HG02970 (cell line): ENCODE results near the gene FAM89B.
A peak's percentile ranks its signal among the peaks of the same experiment; 100 is the strongest.

Source experiments
- ATAC-seq: cut with Tn5 transposase; IDR thresholded peaks from one replicate; pipeline ENCODE4 v1.9.1; 2021; ENCODE audit warnings: mild to moderate bottlenecking, moderate library complexity, moderate number of reproducible peaks; ENCODE audit not compliant: unreplicated experiment, low FRiP score

Gene FAM89B

DNA sequence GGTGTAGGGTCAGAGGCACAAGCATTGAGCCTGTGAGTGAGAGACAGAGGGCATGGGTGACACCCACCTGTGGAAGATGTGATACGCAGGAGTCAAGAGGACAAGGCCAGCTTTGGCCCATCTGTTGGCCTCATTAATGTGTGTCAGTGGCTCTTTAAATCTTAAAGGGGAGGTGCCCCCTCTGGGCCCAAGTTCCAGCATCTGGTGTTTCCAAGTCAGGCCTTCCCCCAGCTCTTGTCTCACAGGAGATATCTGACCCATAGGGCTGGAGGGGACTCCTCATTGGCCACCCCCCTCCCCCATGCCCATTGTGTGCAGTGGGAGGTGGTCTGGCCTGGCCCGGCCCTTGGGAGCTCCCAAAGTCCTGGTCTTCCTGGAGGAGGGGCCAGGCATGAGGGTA lies 14.3 kb downstream of the FAM89B start:
- no peak for ATAC-seq

DNA sequence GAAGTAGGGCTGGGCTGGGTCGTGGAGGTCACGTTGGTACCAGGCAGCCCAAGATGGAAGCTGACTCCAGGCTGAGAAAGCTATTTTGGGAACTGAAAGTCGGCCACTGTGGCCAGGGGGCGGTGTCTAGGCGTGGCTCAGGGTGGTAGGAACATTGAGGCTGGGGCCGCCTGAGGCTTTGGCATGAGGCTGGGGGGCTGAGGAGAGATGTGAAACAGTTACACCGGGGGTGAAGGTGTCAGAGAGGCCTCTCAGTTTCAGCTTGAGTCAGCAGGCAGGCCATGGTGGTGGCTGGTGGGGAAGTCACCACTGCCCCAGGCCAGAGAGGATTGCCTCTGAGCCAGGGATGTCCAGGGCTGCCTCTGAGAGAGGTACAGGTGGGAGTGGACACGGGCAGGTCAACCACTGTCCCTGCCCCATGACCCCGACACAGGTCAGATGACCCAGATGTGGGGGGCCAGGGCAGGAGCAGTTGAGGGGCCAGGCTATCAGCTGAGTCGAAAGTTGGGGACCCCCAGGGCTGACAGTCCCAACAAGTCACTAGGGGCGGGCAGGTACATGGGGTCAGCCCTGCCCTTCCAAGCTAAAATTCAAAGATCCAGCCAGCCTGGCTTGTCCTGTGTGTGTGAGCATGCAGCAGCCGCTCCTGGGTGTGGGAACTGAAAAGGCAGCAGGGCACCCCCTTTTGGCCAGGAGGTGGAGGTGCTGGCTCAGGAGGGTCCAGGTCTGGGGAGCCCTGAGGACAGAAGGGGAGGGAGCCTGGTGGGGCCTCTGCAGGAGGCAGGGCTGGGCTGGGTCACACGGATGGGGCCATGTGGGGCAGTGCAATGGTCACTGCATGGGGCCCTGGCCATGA lies 16.1 kb downstream of the FAM89B start:
- ATAC-seq = peak; percentile 72

DNA sequence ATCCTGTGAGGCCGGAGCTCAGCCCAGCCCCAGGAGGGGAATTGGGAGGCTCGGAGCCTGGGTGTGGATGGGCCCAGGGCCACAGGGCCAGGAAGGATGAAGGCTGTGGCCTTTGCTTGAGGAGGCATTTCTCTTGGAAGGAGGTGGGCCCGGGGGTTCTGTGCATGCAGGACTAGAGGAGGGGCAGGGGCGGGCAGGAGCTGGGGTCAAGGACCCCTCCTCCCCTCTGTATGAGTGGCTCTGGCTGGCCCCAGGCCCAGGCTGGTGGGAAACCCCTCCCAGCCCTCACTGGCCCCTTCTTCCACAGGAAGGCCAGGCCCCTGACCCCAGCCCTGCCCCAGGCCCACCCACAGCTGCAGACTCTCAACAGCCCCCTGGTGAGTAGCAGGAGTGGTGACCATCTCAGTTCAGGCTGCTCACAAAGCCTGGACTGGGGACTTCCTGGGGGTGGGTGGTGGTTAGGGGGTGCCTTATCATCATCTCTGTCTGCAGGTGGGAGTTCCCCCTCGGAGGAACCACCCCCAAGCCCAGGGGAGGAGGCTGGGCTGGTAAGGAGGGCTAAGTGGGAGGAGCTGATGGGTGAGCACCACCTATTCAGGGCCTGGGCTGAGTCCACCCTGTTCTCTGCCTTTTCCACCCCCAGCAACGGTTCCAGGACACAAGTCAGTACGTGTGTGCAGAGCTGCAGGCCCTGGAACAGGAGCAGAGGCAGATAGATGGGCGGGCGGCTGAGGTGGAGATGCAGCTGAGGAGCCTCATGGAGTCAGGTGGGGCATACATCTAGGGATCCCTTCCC lies 17.3 kb downstream of the FAM89B start:
- no peak for ATAC-seq

DNA sequence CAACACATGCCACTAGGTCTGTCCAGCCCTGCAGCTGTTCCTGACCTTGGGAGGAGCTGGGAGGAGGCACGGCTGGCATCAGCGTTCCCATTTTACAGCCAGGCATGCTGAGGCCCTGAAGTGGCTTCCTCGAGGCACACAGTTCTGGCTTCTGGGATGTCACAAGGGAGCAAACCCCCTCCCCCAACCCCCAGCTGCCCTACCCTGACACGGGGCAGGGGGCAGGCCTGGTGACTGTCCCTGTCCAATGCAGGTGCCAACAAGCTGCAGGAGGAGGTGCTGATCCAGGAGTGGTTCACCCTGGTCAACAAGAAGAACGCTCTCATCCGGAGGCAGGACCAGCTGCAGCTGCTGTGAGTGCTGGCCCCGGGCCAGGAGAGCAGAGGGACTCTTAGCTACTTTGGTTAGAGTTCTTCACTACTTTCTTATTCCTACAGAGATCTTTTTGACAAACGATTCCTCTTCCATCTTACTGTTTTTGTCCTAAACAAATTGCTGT lies 18.0 kb downstream of the FAM89B start:
- ATAC-seq = no peak

DNA sequence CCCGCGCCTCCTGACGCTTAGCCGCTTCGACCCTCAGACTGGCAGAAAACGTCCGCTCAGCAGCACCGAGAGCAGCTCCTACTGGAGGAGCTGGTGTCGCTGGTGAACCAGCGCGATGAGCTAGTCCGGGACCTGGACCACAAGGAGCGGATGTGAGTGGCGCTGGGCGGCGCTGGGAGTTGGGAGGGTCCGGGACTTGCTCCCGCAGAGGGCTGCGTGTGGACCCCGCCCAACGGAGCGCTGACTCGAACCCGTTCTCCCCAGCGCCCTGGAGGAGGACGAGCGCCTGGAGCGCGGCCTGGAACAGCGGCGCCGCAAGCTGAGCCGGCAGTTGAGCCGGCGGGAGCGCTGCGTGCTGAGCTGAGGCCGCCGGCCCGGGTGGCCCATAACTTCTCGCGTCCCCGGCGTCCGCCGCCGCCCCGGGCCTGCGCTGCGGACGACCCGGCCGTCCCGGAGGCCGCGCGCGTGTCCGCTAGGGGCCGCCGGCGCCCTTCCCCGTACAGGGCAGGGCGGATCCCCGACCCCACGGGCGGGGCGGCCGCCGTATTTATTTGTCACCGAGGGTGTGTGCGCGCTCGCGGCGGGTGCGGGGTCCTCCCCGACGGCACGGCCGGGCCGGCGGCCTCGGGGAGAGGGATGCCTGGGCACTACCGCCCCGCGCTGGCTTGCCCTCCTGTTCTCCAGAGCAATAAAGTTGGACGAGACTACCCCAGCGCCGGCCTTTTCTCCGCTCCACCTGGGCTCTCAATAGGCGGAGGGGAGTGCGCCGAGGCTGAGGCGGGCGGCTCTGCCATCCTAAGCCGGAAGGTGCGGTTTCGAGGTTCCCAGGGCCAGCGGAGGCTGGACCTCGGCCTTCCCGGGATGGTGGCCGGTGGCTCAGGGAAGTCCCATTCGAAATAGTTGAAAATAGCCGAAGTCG lies 19.9 kb downstream of the FAM89B start:
- ATAC-seq = no peak

DNA sequence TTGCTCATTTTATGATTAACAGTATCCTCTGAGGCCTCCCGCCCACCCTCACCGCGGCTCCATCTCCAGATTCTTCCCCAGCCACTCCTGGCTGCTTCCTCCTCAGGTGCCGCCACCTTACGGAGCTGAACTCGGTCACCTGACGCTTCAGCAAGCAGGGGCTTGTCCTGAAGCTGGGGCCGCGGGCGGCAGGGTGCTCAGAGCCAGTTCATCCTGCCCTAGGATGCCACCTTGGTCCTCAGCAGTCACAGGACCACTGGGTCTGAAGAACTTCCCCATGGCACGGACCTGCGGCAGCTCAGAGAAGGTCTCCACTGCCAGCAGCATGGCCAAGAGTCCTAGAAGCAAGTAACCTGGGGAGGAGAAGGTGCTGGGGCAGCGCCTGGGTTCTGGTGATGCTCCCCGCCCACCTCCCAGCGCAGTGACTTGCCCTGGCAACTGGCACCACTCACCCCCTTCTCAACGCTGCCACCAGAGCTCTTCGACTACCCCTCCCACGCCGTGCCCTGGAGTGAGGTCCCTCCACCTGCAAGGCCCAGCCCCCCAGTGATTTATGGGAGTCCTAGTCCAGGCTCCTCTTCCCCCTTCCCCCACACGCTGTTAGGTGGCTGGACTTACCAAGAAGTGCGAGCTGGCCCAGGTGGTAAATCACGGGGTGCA lies 20.6 kb downstream of the FAM89B start:
- no peak for ATAC-seq

DNA sequence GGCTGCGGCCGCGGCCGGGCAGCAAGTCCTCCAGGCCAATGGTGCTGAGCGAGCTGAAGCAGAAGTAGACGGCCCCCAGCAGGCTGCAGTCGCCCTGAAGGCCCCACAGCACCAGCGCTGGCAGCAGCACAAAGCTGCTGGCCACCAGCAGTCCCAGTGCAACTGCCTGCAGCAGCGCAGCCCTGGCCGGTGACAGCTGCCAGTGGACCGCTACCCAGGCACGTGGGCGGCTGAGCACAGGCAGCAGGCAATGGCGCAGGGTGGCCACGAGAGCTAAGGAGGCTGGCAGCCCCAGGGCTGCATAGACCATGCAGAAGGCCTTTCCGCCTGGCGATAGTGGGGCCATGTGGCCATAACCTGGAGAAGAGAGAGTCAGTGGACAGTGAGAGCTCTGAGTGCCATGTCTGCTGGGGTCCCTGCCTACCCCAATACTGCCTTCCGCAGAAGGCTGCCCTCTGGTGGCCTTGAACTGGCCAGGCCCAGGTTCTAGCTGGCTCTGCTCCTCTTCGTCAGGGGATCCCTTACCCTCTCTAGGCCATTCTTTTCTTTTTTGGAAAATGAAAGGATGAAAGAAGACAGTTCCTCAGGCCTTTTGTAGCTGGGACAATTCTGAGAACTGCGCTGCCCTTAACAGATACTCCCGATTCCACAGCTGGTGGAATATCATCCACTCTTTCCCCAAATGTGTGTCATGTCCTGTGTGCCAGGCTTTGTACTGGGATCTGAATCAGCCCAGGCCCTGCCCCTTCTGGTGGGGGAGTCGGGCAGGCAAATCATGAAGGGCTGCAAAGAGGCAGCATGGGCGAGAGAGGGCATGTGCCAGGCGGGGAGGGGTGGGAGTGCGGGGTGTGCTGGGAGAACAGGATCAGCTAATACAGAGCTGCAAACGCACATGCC lies 21.4 kb downstream of the FAM89B start:
- ATAC-seq = no peak

DNA sequence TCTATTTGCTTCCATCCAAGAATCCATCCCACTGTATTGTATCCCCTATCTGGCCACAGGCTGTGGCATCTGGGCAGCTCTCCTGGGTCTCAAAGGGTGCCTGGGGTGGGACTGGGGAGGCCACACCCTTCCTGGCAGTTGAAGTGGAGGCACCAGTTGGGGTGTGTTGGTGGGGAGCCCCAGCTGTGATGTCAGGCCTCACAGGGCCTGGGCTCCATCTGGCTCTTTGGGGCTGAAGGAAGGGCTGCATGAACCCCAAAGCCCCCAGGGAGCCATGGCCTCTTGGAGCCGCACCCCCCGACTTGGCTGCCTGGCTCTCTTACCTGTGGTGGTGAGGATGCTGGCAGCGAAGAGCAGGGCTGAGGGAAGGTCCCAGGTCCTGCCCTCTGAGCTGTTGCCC lies 22.8 kb downstream of the FAM89B start:
- no peak for ATAC-seq

DNA sequence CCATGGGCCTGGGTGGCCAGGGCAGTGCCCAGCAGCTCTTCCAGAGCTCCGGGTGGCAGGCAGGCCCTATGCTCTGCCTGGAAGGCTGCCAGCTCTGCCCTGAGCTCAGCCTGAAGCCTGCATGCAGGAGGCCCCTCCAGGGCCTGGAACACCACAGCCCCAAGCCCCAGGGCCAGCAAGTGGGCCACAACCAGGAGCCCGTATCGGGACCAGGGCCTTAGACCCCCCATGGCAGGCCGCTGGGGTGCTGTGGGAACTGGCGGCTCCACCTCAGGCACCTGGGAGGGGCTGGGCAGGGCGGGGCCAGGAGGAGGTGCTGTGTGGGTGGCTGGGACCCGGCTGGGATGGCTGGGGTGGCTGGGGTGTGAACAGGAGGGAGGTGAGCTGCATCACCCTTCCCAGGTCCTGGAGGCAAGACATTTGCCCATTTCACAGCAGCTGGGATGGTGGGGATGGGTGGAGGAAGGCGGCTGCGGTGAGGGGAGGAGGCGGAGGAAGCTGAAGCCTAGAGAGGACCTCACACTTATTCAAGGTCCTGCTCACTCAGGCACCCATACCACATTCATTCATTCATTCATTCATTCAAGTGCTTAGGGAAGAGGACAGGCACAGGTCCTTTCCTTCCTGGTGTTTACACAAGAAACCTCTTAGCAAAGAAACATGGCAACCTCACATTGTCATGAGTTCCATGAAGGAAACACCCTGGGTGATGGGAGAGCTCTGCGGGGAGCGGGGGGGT lies 23.4 kb downstream of the FAM89B start, which contains the start of gene KCNK7:
Gene KCNK7, minus strand, starts transcription at position 258 of the 739 bp plus-strand sequence. Its CDS starts 28 bp downstream, at position 230.
- no peak for ATAC-seq

DNA sequence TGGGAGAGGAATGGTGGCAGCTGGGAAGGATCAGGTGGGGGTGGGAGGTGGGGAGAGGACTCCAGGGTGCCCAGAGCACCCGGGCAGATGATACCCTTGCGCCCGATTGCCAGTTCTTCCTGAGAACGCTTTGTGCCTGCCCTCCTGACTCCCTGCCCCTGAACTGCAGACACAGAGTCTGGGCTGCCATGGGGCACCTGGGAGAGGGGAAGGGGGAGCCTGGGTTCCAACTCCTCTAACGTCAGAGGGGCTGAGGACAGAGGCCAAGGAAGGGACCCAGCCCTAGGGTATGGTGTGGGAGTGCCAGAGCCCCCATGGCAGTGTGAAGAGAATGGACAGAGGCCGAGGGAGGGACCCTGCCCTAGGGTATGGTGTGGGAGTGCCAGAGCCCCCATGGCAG lies 24.2 kb downstream of the FAM89B start:
- no peak for ATAC-seq

DNA sequence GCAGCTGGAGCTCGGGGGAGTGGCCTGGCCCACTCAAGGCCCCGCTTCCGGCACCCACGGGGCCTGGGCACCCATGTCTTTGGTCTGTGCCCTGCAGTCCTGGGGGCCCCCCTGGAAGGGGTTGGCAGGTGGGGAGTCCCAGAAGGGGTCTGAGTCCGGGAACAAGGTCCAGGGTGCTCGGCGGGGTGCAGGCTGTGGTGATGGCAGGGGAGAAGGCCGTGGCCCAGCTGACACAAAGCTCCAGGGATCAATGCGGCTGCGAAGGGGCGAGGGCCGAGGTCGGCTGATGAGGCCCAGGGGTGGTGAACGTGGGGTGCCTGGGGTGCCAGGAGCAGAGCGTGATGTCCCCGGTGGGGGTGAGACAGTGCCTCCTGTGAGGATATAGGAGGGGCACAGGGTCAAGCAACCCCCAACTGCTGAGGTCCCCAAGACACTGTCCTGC lies 25.9 kb downstream of the FAM89B start:
- ATAC-seq = no peak

DNA sequence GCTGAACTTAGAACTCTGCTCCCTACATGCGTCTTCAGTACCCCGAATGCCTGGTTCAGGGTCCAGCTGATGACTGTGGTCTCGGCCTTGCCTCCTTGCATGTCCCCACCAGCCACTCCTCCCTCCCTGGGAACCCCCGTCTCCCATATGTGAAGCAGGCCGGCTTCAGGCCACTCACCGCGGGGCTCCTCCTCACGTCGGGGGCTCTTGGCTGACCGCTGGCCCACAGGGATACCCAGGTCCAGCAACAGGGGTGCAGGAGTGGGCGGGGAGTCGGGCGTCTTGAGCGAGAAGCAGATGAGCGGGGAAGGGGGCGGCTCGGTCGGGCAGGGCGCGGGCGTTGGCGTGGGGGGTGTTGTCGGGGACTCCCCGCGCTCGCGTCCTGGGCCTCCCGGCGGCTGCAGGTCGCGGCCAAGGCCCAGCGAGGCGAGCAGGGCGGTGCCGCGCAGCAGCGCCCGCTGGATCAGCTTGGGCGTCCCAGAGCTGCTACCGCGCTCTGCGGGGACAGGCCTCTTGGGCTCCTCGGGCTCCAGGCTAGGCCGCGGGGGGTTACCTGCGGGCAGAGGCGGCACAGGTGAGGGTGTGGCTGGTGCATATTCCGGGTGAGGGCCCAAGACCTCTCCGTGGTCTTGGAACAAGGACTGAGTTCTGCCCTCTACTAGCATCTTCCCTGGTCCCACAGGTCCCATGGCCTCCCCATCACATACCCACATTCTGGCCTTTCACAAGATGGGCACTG lies 27.0 kb downstream of the FAM89B start:
- no peak for ATAC-seq

DNA sequence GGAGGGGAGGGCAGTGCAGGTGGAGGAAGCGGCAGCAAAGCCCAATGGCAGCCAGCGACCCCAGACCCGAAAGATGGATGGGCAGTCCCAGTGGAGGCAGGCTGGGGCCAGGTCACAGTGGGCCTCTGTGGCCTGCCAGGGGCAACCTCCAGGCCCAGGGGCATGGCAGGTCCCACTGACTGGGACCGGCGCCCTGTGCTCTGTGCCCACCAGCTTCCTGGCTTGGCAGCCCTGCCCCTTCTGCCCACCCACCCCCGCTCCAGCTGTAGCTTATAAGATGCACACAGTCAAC lies 27.6 kb downstream of the FAM89B start:
- no peak for ATAC-seq

DNA sequence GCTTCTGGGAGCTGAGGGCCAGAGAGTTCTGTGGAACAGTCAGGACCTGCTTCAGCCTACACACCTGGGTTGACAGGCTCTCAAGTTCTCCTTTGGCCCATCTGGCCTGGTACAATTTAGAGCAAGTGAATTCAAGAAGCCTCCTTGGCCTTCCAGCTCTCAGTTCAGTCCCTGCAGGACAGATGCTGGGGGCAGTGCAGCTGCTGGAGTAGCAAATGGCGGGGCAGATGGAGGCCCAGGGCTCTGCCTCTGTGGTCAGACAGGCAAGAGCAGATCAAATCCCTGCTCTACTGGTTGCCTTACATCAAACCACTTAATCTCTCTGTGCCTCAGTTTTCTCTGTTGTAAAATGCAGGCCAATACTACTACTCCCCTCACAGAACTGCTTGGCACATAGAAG lies 31.9 kb downstream of the FAM89B start:
- no peak for ATAC-seq

DNA sequence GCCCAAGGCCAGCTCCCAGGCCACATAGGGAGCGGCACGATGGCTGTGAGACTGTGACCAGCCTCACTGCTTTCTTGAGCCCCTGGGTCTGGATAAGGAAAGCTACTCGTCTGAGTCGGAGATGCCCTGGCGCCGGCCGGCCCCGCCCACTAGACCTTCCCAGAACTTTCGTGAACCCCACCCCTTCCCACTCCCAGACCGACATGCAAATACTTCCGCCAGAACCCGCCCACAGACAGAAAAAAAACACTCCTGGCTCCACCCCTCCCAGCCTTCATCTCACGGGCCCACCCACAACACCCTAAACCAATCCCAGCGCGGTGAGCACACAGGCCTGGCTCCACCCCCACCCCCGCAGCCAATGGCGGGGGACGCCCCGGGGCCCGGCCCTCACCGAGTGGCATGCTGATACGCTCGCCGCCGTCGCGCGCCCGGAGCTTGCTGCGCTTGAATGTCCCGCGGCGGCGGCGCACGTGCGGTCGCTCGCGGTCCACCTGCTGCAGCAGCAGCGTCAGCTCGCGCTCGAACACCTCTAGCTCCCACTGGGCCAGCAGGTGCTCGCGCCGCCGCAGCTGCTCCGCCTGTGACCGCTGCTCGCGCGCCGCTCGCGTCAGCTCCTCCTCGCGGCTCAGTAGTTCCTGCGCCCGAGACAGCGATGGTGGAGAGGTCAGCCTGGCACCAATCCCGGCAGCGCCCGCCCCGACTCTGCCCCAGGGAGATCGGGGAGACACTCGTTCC lies 34.7 kb downstream of the FAM89B start:
- ATAC-seq = no peak

DNA sequence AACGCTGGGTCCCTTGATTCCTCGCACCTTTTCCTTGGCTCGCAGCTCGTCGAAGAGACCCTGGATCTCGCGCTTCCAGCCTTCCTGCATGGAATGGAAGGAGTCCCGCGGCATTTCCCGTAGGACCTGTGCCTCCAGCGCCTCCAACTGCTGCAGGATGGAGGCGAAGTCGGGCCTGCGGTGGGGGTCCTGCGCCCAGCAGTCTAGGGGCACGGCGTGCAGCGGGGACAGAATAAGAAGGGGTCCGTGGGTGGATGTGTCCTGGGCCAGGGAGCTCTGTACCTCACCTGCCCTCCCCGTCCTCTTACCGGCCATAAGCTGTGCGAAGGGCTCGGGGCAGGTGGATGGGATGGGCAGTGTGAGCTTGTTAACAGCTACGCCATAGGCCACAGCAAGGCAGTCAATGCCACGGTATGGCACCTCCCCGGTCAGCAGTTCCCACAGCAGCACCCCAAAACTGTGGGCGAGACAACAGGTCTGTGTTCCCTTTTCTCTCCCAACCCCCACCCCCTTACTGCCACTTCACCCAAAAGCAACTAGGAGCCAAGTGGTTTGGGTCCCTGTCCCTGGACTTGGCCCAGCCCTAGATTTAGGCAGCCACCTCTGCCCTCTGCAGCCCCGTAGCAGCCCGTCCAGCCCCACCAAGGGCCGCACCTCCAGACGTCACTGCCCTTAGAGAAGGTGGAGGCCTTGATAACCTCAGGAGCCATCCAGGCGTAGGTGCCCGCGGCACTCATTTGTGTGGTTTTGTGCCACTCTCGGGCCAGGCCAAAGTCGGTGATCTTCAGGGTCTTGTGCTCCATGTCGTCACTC lies 35.5 kb downstream of the FAM89B start:
- no peak for ATAC-seq
